GM19467 (cell line): ENCODE data around the gene TMEM125.

Experiments
- ATAC-seq: cut with Tn5 transposase; IDR thresholded peaks from one replicate; pipeline ENCODE4 v1.9.1; 2021; ENCODE audit warnings: mild to moderate bottlenecking, moderate library complexity; ENCODE audit not compliant: unreplicated experiment

Gene TMEM125

GRCh38 chr1:43288785-43289706 is 19.3 kb downstream of the TMEM125 start:
- no peak for ATAC-seq

GRCh38 chr1:43292216-43292615 is 22.4 kb downstream of the TMEM125 start:
- ATAC-seq = no peak

DNA sequence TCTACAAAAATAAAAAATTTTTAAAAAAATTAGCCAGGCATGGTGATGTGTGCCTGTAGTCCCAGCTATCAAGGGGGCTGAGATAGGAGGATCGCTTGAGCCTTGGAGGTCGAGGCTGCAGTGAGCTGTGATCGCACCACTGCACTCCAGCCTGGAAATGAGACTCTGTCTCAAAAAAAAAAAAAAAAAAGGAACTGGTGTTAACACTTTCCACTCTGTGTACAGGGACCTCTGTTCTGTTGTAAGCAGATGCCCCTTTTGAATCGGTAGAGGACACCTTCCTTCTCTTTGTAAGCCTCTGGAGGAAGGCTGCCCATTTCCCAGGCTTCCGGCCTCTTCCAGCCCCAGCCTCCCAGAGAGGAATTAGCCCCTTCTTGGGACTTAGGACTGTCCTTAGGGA is 22.9 kb downstream of the TMEM125 start:
- no peak for ATAC-seq

DNA sequence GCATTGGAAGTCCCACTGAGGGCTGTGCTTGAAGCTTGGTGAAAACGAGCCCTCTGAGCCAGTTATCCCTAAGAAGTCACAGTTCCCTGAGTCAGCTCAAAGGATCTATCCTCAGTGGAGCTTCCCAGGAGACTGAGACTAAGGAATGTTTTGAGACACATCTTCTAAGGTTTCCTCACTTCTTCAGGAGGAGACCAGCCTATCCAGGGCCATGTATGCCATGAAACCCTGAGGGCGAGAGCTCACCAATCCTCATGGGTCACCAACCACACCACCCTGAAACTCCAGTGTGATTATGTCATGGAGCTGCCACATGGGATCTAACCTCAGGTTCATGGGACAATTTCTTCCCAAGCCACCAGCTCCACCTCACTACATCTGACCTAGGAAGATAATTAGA is 23.4 kb downstream of the TMEM125 start:
- no peak for ATAC-seq

DNA sequence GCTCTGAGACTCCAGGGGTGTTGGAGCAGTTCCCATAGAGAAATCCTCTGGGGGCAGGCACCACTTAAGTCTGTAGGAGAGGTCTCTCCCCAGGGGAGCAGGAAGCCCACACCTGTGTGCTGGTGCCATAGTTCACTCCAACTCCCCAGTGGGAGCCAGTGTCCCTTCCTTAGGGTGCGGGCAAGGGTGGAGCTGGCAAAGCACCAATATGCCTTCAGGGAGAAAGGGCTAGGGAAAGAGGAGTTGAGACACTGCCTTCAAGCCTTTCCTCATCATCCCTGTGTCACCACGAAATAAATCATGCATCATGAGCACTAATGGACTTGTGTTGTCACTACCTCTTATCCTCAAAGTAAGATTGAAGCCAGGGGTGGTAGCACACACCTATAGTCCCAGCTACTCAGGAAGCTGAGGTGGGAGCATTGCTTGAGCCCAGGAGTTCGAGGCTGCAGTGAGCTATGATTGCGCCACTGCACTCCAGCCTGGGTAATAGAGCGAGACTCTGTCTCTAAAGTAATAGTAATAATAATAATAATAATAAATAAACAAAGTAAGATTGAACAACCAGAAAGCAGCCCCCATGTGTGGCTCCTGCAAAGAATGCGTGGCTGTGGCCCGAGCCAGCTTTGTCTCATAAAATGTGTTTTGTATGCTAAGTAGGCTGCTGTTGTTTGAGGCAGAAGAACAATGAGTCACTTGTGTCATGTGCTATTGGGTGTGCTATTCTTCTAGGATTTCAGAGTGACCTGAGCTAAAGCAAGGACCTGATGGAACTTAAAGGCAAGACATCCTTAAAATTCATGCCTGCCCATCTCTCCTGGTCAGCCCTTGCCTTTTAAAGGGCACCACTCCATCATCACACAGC is 24.3 kb downstream of the TMEM125 start:
- ATAC-seq = no peak

- no peak for ATAC-seq
These were observed 25.0 kb downstream of the TMEM125 start for GRCh38 chr1:43294761-43295160.

GRCh38 chr1:43296207-43296606 is 26.4 kb downstream of the TMEM125 start:
- ATAC-seq = no peak

- ATAC-seq = no peak
These were observed 28.3 kb downstream of the TMEM125 start for GRCh38 chr1:43298055-43298454.

GRCh38 chr1:43299101-43299500 is 29.3 kb downstream of the TMEM125 start:
- no peak for ATAC-seq

DNA sequence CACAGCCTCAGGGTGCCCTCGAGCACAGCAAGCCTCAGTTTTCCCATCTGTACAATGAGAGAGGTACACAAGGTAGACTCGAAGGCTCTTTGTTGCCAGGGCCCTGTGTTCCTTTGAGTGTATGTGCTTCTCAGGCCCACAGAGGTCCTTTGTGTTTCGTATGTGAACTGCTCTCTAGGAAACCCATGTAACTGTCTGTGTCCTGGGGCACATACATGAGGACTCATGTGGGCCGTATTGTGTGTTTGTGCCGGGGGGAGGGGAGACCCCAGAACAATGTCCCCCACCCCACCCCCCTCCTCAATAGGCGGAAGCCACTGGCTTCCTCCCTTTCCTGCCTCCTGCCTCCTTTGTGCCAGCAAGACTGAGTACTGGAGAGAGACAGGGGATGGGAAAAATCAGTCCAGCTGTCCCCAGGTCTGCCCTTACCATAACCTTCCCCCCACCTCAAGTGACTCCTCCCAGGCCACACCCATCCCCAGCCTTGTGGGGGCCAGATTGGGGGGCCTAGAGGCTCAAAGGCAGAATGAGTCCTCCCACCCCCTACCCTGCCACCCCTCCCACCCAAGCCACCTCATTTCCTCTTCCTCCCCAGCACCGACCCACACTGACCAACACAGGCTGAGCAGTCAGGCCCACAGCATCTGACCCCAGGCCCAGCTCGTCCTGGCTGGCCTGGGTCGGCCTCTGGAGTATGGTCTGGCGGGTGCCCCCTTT is 30.8 kb downstream of the TMEM125 start, which contains the start of gene TIE1:
Gene TIE1, plus strand, starts transcription at position 605 of the 717 bp plus-strand sequence. Its CDS starts 90 bp downstream, at position 695.
- ATAC-seq = no peak

- ATAC-seq = no peak
These were observed 32.4 kb downstream of the TMEM125 start for GRCh38 chr1:43302201-43302600.

GRCh38 chr1:43302721-43303470 is 33.1 kb downstream of the TMEM125 start:
- ATAC-seq = no peak

DNA sequence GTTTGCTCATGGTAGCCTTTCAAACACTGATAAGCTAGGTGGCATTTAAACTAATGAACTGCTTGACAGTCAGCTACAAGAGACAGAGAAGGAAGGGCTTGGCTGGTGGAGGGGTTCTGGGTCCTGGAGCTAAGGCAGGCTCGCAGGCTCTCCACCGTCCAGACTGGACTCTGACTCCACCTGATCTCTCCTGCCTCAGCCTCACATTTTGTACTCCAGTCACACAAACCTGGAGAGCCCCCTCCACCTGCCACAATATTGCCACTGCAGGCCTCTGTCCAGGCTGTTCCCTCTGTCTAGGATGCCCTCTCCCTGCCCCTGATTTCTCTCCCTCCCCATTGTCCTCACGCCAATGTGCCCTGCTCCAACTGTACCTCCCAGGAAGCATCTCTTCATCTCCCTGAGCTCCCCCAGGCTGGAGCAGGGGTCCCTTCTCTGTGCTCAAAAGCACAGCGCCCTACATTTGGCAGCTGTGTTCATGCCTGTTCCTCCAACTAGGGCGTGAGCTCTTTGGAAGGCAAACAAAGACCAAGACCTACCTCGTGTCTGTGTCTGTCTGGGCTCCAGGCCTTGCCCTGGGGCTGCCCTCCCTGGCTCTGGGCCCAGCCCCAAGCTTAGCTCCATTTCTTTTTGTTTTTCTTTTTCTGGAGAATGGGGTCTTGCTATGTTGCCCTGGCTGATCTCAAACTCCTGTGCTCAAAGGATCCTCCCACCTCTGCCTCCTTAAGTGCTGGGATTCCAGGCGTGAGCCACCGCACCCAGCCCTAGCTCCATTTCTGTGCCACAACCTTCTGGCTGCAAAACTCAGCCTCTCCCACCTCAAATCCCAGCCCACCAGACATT is 33.9 kb downstream of the TMEM125 start:
- no peak for ATAC-seq

GRCh38 chr1:43304314-43304681 is 34.5 kb downstream of the TMEM125 start:
- ATAC-seq = no peak

GRCh38 chr1:43304771-43305300 is 35.1 kb downstream of the TMEM125 start:
- no peak for ATAC-seq

DNA sequence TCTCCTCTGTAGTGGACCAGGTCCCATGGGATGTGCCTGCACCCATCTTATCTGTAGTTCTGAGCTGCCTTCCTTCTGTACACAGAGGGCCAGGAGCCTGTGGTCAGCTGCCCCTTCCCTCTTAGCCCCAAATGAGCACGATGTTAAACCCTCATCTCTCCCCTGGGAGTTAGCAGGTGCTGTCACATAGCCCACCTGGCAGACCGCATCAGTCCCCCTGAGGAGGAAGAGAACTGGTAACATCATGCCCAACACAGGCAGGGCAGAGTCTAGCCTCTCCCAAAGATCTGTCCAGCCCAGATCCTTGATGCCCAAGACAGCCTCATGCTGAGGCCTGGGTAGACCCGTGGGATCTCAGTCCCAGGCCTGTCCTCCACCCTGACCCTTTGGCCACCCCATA is 35.7 kb downstream of the TMEM125 start:
- ATAC-seq = no peak

- ATAC-seq = no peak
These were observed 36.3 kb downstream of the TMEM125 start for GRCh38 chr1:43305926-43306687.

- no peak for ATAC-seq
These were observed 37.1 kb downstream of the TMEM125 start for GRCh38 chr1:43306688-43307457.
